ENCODE measurements around the gene PKHD1. TPM values are rescaled to one million over a fixed set of nuclear protein-coding genes. Genes with fewer than 3 reads are reported as not detected.
"Not testable (repeated sequence)": the region's sequence is repeated elsewhere in the genome, so short reads cannot be mapped to it uniquely, and the experiment has no call there.

Gene PKHD1
- polyA plus RNA-seq, 10 donors: 2.1 to 6.8 (median 4.2) TPM

DNA sequence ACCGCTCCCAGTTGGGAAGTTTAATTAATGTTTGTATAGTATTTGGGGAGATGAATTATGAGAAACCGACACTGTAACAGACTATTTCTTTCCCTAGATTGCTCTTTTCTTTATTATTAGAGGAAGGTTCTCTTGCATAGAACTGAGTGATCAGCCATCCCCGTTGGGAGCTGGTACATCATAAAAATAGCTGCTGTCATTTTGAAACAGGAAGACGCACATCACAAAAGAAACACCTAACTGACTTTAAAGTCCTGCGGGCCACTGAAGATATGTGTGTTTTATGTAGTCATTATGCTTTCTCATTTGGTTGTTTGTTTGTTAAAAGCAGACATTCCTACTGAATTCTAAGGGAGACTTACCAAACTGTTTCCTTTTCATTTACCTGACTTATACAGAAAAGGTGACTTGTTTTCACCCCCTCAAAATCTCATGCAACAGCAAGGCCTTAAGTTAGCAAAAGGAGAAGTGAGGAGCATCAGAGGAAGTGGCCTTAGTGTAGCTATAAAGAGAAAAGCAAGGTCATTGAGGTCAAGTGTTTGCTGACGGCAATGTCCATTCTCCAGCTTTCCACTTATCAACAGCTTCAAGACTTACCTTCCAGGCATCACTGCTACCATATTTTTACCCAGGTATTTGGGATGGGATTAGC, 91.0 kb downstream of the PKHD1 start:
- DNase-seq: no peak

DNA sequence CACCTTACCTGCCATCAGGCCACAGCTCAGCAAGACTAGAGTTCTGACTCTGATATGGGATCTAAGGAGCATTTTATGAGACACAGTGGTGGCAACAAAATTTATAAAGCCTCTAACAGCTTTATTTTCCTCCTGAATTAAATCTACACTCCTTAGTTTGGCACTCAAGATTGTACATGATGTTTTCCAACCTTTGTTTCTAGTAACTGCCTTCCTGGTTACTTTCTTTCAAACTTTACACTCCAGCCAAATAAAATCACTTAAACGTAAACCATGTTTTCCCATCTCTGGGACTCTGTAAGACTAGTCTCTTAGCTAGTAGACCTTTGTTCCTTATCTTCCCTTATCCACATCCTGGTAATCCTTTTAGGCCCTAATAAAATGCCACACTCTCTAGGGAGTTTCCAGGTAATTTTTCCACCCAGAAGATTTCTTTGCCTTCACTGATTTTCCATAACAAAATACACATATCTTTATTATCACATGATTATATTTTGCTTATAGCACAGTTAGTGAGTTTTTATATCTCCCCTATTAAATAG, 92.1 kb downstream of the PKHD1 start:
- DNase-seq: no peak

DNA sequence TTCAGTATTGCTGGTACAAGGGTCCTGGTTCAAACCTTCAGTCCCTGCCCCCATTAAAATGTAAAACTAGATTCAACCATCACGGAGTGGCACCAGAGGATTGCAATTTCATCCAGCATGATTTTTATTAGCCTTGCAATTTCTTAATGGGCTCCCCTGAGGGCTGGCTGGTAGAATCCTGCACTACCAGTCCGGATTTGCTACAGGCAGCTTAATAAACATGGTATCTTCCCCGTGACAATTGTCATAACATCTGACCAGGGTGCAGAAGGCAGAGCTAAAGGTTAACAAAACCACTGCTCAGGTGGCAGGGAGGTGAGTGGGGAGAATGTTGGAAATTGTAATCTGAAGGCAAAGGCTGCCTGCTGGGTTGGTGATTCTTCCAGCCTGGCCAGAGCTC, 94.5 kb downstream of the PKHD1 start:
- no peak for DNase-seq

DNA sequence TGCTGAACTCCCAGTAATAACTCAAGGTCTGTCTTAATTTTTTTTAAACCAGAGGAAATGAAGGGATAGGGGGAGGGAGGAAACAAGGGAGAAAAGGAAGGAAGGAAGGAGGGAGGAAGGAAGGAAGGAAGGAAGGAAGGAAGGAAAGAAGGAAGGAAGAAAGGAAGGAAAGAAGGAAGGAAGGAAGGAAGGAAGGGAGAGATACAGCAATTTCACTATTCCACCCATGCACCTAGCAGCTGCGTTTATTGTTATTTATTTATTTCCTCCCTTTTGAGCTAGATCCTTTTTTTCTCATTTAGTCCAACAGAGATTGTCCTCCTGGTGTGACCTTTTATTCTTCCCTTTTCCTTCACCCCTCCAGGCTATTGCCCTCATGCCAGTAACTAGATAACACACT, 97.6 kb downstream of the PKHD1 start:
- DNase-seq: no peak

DNA sequence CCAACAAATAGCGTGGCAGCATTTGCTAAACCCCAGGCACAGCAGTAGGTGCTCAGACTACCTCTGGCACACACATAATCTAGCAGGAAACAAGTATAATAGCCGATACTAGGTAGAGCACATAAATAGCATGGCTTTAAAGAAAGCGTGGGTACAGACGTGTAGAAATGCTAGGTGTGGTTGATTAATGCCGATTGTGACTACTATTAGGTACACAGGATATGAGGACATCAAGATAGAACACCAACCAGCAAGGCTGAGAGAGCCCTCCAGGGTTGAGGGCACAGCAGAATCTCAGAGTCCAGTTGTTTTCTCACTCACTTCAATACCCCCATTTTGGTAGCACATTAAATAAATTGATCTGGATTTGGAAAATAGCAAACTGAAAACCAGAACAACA, 100.5 kb downstream of the PKHD1 start:
- no peak for DNase-seq

DNA sequence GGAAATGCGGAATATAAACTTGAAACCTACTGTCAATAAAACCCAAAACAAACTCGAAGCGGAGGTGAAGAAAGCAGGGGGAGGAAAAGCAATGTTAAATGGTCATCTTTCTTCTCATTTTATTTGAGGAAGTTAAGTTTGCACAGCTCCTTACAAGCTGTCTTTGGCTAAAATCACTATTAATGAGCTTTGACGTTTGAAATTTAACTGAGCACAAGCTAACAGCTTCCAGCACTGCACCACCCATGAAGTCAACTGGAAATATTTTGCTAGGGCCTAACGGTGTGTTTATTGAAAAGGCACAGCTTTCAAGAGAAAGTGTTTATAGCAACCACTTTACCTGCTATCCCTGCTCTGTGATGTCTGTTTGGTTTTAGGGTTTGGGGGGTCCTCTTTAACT, 103.8 kb downstream of the PKHD1 start:
- no peak for DNase-seq

DNA sequence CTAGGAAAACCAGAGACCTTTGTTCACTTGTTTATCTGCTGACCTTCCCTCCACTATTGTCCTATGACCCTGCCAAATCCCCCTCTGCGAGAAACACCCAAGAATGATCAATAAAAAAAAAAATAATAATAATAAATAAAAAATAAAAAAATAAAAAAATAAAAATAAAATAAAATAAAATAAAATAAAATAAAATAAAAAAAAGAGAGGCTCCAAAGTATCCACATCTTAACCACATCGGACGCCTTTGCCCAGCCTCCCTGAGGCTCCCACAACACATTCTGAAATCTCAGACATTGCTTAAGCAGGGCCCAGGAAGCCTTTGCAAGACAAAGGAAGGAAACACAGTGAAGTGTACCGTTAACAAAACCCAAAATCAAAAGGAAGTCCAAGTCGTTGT, 104.7 kb downstream of the PKHD1 start:
- not testable (repeated sequence) for DNase-seq

DNA sequence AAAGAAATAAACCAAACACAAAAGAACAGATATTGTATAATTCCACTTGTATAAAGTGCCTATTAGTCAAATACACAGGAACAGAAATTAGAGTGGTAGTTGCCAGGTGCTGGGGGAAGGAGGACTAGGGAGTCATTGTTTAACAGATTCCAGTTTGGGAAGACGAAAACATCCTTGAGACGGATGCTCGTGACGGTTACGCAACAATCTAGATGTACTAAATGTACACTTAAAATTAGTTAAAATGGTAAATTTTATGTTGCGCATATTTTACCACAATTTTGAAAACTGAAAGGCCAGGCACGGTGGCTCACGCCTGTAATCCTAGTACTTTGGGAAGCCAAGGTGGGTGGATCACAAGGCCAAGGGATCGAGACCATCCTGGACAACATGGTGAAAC, 111.0 kb downstream of the PKHD1 start:
- DNase-seq: no peak

DNA sequence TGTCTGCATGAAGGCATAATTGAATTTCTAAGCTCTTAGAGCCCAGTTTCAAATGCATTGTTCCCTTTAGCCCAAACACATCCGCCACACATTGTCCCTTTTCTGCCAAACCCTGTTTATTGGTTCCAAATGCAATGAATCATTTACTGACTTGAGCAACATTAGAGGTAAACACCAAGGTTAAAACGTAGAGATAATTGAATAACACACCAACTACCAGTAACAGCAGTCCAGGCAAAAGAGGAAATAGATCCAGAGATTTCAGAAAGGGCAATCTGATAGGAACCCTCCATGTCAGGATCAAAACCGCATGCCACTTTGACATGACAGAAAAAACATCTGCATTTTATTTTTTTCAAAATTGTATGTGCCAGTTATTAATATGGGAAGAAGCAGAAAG, 114.8 kb downstream of the PKHD1 start:
- no peak for DNase-seq

DNA sequence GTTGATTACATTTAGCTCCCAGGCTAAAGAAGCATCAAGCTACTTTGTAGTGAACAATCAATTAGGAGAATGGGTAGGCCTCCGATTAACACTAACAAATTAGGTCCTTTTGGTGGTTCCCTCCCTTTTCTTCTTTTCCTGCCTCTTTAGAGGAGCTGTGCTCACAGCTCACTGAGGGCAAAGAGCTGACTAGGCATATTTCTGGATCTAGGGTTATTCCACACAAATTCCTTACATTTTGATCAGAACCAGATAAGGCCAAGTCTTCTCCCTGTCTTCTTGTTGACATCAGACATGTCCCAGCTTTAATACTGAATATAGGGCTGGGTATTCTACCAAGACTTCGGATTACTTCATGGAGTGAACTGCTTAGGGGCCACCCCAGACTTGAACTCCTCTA, 119.1 kb downstream of the PKHD1 start:
- no peak for DNase-seq

DNA sequence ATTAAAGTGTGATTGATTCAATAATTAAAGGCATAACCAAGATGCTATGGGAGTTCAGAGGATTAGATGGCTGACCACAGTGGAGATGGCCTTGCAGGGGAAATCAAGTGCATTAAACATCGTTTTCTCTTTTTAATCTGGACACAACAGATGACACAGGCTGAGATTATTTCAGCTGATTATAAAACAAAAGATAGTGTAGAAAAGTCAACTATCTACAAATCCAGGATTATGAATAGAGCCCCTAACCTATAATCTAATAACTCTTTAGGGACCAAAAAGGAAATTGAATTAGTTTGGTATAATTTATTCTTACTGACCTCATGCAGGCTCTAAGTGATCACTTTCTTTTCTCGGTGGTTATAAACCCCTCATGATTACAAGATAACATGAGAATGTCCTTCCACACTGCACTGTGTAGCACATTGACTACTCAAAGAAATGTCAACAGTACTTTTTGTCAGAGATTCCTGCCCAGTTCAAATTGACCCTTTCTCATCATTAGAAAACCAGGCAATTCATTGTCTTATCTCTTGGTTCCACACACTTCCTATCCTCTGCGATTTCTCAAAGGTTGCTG, 122.1 kb downstream of the PKHD1 start:
- DNase-seq: no peak

DNA sequence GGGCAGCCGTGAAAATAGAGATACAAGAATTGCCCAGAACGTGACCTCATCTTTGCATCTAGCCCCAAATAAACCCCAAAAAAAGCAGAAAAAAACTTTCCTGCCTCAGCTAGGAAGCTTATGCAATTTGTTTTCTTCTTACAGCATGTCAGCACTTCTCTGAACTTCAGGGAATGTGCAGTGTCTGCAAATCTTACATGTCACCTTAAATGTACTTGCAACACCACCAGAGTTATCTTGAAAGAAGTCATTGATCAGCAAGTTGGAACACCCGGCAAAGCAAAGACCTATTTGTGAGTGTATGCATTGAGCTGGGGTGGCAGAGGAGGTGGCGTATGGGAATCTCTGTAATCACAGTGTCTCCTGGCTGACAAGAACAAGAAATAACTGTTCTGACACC, 123.4 kb downstream of the PKHD1 start:
- DNase-seq: no peak

DNA sequence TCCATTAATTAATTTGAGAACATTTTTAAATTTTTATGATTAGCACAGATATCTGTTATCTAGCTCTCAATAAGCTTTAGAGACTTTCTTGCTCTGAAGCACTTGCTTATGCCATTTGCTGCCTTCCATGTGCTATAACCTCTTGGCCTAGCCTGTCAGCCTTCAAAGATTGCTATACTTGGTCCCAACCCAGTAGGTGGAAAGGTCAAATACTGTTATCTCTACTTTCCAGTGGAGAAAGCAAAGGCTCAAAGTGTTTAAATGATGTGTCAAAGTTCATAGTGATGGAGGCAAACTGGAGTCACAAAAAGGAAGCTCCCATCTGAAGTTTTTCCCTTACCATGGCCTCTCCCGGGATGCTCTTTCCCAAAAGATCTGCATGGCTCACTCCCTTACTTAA, 125.1 kb downstream of the PKHD1 start:
- DNase-seq: no peak

DNA sequence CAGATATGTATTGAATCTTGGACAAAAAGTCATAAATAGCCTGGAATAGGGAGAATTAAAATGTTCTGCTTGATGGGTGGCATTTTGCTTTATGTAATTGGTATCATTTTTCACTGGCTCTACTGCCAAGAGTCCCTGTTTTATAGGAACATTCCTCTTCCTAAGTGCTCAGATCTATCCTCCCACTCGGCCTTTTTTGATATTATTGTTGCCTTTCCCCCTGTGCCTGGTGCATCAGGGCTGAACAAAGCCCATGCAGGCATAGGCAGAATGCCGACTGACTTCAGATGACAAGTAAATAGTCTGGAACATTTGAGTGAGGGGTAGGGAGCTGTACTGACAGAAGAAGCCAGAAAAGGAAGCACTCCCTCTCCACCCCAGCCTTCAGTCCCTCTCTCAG, 127.0 kb downstream of the PKHD1 start:
- DNase-seq: no peak

DNA sequence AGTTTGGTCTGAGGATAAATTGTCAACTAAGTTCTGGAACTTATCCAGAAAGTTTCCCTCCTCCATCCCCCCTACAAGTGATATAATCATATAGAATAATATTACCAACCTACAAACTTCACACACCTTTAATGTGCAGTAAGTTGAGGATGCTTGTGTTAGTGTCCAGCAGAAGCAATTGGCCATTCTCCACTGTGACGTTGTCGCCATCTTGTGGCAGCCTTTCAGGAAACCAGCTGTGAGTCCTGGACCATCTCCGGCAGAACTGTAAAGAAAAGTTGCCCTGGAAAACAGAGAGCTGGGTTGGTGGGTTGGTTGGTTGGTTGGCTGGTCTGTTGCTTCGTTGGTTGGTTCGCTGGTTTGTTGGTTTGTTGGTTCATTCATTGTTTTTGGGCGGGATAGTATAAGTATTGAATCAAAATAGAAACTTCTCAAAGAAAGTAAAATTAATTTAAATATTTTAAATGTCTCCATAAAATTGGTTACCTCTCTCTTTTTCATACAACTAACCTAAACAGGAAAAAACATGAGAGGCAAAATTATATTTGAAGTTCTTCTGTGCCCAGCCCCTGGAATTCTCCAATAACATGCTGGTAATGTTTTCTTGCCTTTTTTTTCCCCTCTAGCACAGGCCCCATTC, 127.5 kb downstream of the PKHD1 start:
- DNase-seq: peak; percentile 56 to 80 (median 76)

DNA sequence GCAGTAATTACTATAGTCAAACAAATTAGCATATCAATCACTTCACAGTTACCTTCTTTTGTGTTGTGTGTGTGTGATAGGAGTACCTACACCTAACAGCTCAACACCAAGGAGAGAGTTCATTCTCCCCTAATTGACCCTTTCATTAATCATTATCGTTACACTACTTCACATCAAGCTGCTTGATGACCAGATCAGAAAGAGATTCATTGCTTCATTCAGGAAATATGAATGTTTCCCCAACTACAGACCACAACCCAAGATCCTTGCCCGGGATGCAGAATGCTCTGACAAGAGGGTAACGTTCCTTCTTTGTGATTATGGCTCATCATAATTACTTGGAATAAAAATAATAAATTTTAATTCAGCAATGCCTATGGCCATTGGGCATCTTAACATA, 132.7 kb downstream of the PKHD1 start:
- no peak for DNase-seq

DNA sequence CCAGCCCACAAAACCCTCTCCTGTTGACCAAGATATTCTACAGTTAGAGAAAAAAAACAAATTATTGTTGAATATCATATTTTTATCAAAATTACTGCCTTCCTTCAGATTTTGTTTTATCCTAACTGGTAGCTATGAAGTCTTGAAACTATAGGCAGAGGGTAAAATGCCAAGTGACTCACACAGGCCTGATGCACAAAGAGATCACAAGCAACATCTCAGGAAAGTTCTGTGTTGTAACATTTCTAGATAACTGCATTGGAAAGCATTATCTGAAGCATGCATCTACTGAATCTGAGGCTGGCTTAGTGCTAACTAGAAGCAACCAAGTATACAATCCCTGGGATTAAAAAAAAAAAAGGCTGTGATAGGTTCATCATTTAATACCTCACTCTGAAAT, 134.2 kb downstream of the PKHD1 start:
- no peak for DNase-seq

DNA sequence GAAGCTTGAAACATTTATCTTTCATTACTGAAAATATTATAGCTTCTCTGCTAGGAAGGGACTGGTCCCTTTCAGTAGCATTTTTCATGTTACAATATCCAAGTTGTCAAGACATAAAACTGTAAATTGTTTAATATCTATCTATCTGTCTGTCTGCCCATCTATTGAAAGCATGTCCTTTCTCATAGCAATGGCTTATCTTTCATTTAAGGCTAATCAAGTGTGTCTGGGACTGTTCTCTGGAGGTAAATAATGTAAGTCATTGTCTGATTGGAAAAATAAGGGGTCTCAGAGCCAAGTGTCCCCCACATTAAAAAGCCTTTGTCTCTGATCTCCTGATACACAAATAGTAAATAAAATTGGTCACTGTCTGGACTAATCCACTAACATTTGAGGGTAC, 135.5 kb downstream of the PKHD1 start:
- DNase-seq: no peak

DNA sequence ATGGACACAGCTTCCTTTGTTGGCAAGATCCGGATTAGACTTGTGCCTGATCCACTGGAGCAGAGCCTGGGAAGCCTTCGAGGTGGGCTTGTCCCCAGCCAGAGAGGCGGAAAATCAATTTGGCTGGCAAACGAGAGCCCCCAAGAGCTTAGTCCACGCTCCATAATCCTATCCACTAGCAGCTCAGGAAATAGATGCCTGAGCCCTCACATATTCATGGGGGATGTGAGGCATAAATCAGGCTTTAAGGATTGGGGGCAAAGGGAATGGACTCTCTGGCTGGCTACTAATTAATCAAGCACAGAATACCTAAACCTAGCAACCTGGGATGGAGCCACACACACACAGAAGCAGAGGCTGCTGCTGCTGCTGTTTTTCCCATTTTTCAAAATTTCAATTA, 137.9 kb downstream of the PKHD1 start:
- peak in 1 of 3 donors; percentile 32 for DNase-seq

DNA sequence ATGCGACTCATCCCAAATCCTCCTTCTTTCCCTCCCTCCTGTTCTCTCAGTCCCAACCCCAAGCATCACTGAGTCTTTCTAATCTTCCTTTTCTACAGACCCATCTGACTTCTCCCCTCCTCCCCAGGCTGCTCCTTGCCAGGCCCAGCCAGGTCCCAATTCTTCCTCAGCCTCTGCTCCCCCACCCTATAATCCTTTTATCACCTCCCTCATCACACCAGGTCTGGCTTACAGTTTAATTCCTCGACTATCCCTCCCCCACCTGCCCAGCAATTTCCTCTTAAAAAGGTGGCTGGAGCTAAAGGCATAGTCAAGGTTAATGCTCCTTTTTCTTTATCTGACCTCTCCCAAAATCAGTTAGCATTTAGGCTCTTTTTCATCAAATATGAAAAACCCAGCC, 147.7 kb downstream of the PKHD1 start:
- DNase-seq: not testable (repeated sequence)

DNA sequence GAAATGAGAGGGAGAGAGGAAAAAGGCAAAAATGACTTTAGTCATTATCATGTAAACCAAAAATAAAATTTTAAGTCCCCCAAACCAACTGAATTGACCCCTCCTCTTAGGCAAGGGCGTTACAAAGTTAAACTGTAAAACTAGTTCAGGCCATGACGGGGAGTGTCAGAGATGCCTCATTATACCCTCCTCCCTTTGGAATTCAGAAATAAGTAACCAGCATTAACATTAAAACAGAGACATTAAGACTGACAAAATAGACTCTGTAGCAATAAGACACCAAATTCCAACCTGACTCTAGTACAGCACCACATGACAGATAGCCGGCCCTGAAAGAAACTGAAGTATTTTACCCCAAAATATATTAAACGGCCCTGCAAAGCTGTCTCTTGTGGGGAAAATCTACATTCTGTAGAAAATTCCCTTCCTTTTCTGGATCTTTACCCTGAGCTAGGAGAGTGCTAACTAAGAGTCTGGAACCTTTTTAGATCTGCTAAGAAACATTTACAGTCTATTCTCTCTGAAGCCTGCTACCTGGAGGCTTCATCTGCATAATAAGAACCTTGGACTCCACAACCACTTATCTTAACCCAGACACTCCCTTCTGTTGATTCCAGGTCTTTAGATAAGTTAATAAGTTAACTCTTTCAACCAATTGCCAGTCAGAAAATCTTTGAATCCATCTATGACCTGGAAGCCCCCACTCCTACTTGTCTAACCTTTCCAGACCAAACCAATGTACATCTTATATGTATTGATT, 150.7 kb downstream of the PKHD1 start:
- no peak for DNase-seq

DNA sequence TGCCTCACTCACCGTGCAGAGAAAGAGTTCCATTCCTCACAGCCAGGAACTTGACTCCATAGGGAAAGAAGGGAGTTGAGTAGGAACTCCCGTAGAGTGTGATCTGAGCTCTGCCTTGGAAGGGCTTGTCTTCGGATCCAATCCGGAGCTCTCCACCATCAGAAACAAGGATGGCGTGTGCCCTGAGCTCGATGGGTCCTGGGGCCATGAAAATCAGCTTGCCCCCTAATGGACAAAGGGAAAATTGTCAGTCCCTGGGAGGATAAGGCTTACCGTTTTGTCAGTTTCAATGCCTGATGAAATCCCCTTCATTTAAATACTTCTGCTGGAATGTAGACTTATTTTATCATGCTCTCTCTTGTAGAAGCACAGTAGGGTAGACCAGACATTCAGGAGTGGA, 153.3 kb downstream of the PKHD1 start:
- no peak for DNase-seq

DNA sequence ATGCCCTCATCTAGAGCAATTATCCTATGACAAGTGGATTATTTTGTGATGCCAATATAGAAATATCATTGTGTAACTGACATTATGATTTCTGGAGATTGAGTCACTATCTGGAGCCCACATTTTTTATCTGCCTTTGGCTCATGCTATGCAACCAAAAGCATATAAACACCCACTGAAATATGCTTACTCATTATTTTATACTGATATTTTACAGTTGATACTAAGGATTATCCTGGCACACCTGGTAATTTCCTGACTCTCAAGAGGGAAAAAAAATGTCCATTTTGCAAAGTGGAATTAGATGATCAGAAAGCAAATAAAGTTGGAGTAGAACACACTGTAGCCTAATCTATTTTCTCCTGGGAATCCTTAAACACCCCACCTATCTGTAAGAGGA, 154.5 kb downstream of the PKHD1 start:
- DNase-seq: no peak
